Hepatocyte (in vitro differentiated cells): ENCODE results near the gene SCAPER. TPM values are rescaled to one million over a fixed set of nuclear protein-coding genes. Genes with fewer than 3 reads are reported as not detected.

ENCODE experiments used
- DNase-seq: peaks from one replicate; pipeline ENCODE4 v3.0.0-alpha.2; 2016; ENCODE audit warnings: low spot score
- H2AFZ ChIP-seq: fragments of 200-600 bp; sonication (generic); 2 replicates; pipeline ENCODE4 v1.6.0; 2016; ENCODE audit warnings: antibody characterized with exemption, mild to moderate bottlenecking
- H3K27ac ChIP-seq: fragments of 200-600 bp; sonication (generic); 2 replicates; pipeline ENCODE4 v1.5.1; 2016; ENCODE audit warnings: mild to moderate bottlenecking
- H3K27me3 ChIP-seq: fragments of 200-600 bp; sonication (generic); 2 replicates; pipeline ENCODE4 v1.6.1; 2016
- H3K36me3 ChIP-seq: fragments of 200-600 bp; sonication (generic); replicated peaks from 2 replicates; pipeline ENCODE4 v1.5.1; 2016; ENCODE audit warnings: low read depth; ENCODE audit not compliant: insufficient read depth
- H3K4me1 ChIP-seq: fragments of 200-600 bp; sonication (generic); 2 replicates; pipeline ENCODE4 v1.5.1; 2016; ENCODE audit warnings: mild to moderate bottlenecking, moderate library complexity; ENCODE audit not compliant: insufficient read depth
- H3K4me2 ChIP-seq: fragments of 200-600 bp; sonication (generic); 2 replicates; pipeline ENCODE4 v1.6.0; 2016
- H3K4me3 ChIP-seq: fragments of 200-600 bp; sonication (generic); 2 replicates; pipeline ENCODE4 v1.5.1; 2016; ENCODE audit warnings: mild to moderate bottlenecking
- H3K79me2 ChIP-seq: fragments of 200-600 bp; sonication (generic); 2 replicates; pipeline ENCODE4 v1.6.0; 2017; ENCODE audit warnings: mild to moderate bottlenecking
- H3K9me2 ChIP-seq: fragments of 200-600 bp; sonication (generic); replicated peaks from 2 replicates; pipeline ENCODE4 v1.6.0; 2017; ENCODE audit warnings: mild to moderate bottlenecking; ENCODE audit not compliant: insufficient read depth
- H3K9me3 ChIP-seq: fragments of 200-600 bp; sonication (generic); 2 replicates; pipeline ENCODE4 v1.5.1; 2016; ENCODE audit warnings: low read depth, mild to moderate bottlenecking
- H4K20me1 ChIP-seq: fragments of 200-600 bp; sonication (generic); 2 replicates; pipeline ENCODE4 v1.6.0; 2016; ENCODE audit warnings: mild to moderate bottlenecking; ENCODE audit not compliant: insufficient read depth, poor library complexity, severe bottlenecking
- EZH2 ChIP-seq: fragments of 200-600 bp; sonication (generic); IDR thresholded peaks from 2 replicates; pipeline ENCODE4 v1.6.1; 2016; ENCODE audit warnings: antibody characterized with exemption, mild to moderate bottlenecking, borderline replicate concordance
- EZH2phosphoT487 ChIP-seq: fragments of 200-600 bp; sonication (generic); IDR thresholded peaks from one replicate; pipeline ENCODE4 v1.6.1; 2018; ENCODE audit warnings: antibody characterized with exemption, mild to moderate bottlenecking, low read depth, moderate library complexity; ENCODE audit not compliant: unreplicated experiment, severe bottlenecking
- WGBS: methylation state at CpG from one replicate; pipeline ENCODE4 v1.1.6; 2016; ENCODE audit warnings: low lambda C conversion rate; ENCODE audit errors: missing lambda C conversion rate; 5-methylcytosine and 5-hydroxymethylcytosine counted together
- polyA plus RNA-seq: library from polyadenylated mRNA; unstranded; fragments of >200 nt; fragmentation: Nextera tagmentation; extraction: Ambion mirVana; gene quantifications from 2 replicates; pipeline ENCODE4 v1.2.1, GENCODE V29; 2016
- total RNA-seq: library from RNA; depleted of rRNA; stranded (reverse); fragments of >200 nt; gene quantifications from 2 replicates; pipeline ENCODE4 v1.2.3, GENCODE V29; 2014
- TF ChIP-seq, protein P1 (sequence below): fragments of 200-600 bp; sonication (generic); IDR thresholded peaks from 2 replicates; pipeline ENCODE4 v1.5.1; 2016; ENCODE audit warnings: antibody characterized with exemption, mild to moderate bottlenecking; ENCODE audit not compliant: poor library complexity

SCAPER gene
- total and polyA plus RNA-seq, 2 experiments from 2014 or later = 20.8 to 27.4 TPM

GRCh38 chr15:76448755-76449154 lies 456.4 kb downstream of the SCAPER start:
- H3K9me2 ChIP-seq = no peaks in the 10 kb centered on the region
- no peak overlapping the region for H3K27ac ChIP-seq
- H3K4me2 ChIP-seq = no peak overlapping the region
- no peaks in the 10 kb centered on the region for H3K27me3 ChIP-seq
- no peaks in the 10 kb centered on the region for H3K79me2 ChIP-seq
- no peaks in the 10 kb centered on the region for H3K36me3 ChIP-seq
- WGBS = 65% methylated on average over 2 of the region's 2 CpGs
- no peaks in the 10 kb centered on the region for H3K9me3 ChIP-seq
- no peak for DNase-seq
- TF ChIP-seq EZH2phosphoT487 = no peak
- TF ChIP-seq, protein P1, sequence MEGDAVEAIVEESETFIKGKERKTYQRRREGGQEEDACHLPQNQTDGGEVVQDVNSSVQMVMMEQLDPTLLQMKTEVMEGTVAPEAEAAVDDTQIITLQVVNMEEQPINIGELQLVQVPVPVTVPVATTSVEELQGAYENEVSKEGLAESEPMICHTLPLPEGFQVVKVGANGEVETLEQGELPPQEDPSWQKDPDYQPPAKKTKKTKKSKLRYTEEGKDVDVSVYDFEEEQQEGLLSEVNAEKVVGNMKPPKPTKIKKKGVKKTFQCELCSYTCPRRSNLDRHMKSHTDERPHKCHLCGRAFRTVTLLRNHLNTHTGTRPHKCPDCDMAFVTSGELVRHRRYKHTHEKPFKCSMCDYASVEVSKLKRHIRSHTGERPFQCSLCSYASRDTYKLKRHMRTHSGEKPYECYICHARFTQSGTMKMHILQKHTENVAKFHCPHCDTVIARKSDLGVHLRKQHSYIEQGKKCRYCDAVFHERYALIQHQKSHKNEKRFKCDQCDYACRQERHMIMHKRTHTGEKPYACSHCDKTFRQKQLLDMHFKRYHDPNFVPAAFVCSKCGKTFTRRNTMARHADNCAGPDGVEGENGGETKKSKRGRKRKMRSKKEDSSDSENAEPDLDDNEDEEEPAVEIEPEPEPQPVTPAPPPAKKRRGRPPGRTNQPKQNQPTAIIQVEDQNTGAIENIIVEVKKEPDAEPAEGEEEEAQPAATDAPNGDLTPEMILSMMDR = no peak
- no peak for TF ChIP-seq EZH2
- H2AFZ ChIP-seq = no peak overlapping the region
- no peak overlapping the region for H3K4me3 ChIP-seq
- no peaks in the 10 kb centered on the region for H4K20me1 ChIP-seq
- peaks cover 7% of the 10 kb centered on the region for H3K4me1 ChIP-seq

DNA sequence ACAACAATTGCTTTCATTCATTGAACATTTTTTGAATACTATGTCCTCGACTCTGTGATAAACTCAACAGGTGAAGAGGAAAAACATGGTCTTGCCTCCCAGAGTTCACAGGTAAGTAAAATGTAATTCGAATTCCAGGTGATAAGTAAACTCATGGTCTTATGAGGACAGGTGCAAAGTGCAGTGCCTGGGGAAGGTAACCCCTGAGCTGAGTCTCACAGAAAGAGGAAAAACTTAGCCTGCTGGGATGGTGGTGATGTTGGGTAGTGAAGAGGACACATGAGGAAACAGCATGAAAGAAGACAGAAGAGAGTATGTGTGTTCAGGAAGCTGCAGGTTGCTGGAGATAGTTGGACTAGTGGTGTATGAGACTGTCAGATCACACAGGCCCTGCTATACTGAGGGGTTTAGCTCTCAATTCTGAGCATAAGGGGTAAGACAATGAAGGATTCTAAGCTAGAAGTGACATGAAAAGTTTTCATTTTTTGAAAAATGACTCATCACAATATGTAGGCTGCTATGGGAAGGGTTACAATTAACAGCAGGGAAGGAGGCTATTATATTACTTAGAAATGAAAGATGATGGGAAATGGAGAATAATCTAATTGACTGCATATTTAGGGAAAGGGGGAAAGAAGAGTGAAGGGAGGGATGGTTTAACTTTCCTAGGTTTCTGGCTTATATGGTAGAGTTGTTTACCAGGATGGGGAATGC lies 457.3 kb downstream of the SCAPER start:
- H3K27ac ChIP-seq = no peak overlapping the region
- no peak overlapping the region for H3K4me2 ChIP-seq
- H3K9me3 ChIP-seq = no peaks in the 10 kb centered on the region
- TF ChIP-seq, protein P1 = no peak
- TF ChIP-seq EZH2phosphoT487 (no peak), EZH2 (no peak)
- H2AFZ ChIP-seq = no peak overlapping the region
- H3K4me3 ChIP-seq = no peak overlapping the region
- no peaks in the 10 kb centered on the region for H3K36me3 ChIP-seq
- H3K79me2 ChIP-seq = no peaks in the 10 kb centered on the region
- 87% methylated on average over 2 of the region's 2 CpGs for WGBS
- no peaks in the 10 kb centered on the region for H4K20me1 ChIP-seq
- H3K9me2 ChIP-seq = no peaks in the 10 kb centered on the region
- H3K4me1 ChIP-seq = peaks cover 7% of the 10 kb centered on the region
- no peaks in the 10 kb centered on the region for H3K27me3 ChIP-seq
- DNase-seq = peak; percentile 34

- Histone ChIP-seq H3K27ac (no peak overlapping the region), H2AFZ (no peak overlapping the region), H3K9me3 (no peaks in the 10 kb centered on the region), H3K27me3 (no peaks in the 10 kb centered on the region), H3K79me2 (no peaks in the 10 kb centered on the region), H4K20me1 (no peaks in the 10 kb centered on the region), H3K4me1 (no peaks in the 10 kb centered on the region), H3K4me3 (no peak overlapping the region), H3K9me2 (no peaks in the 10 kb centered on the region), H3K36me3 (no peaks in the 10 kb centered on the region), H3K4me2 (no peak overlapping the region)
- 75% methylated on average over 3 of the region's 3 CpGs for WGBS
- DNase-seq = no peak
- TF ChIP-seq EZH2 (no peak), EZH2phosphoT487 (no peak)
- TF ChIP-seq, protein P1 = no peak
These were observed 464.7 kb downstream of the SCAPER start for GRCh38 chr15:76440441-76440840.

DNA sequence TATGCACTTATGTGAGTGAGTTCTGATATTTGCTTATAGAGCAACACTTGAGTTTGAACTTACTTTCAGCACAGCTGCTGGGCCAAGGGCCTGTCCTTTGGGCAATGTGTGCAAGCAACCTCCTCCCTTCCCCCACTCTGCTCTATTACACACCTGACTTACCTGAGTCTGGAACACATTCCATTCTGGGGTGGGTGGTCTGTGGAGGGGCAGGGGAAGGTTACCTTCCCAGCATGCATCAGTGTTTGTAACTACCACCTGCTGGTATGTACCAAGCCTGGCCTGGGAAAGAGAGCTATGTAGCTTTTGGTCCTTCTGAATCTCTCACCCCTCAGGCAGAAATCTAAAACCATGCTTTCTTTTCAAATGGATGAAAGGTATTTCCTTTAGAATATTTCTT lies 465.6 kb downstream of the SCAPER start:
- Histone ChIP-seq H3K4me2 (no peak overlapping the region), H3K79me2 (no peaks in the 10 kb centered on the region), H3K4me1 (no peaks in the 10 kb centered on the region), H3K27ac (peak overlapping the region; percentile 12), H3K9me3 (no peaks in the 10 kb centered on the region), H3K9me2 (no peaks in the 10 kb centered on the region), H3K4me3 (no peak overlapping the region), H4K20me1 (no peaks in the 10 kb centered on the region), H3K27me3 (no peaks in the 10 kb centered on the region), H2AFZ (no peak overlapping the region), H3K36me3 (no peaks in the 10 kb centered on the region)
- peak; percentile 48 for DNase-seq
- TF ChIP-seq, protein P1 = no peak
- TF ChIP-seq EZH2phosphoT487 (no peak), EZH2 (no peak)
